Neural cell (in vitro differentiated cells): ENCODE results near the gene SREK1IP1.
A peak's percentile ranks its signal among the peaks of the same experiment; 100 is the strongest.

Experiments used
- CTCF ChIP-seq: fragments of 450-650 bp; IDR thresholded peaks from 2 replicates; pipeline ENCODE4 v1.5.1; 2014; ENCODE audit warnings: antibody characterized with exemption, mild to moderate bottlenecking, moderate library complexity; ENCODE audit not compliant: poor library complexity, severe bottlenecking
- EP300 ChIP-seq: fragments of 450-650 bp; conservative IDR thresholded peaks from 2 replicates; pipeline ENCODE4 v1.6.1; 2014; ENCODE audit warnings: antibody characterized with exemption, mild to moderate bottlenecking, moderate library complexity; ENCODE audit not compliant: poor library complexity, severe bottlenecking
- EZH2 ChIP-seq: fragments of 200-600, 300-800 bp; shearing (Covaris generic), sonication (generic); IDR thresholded peaks from 2 replicates; pipeline ENCODE4 v1.6.1; 2014; ENCODE audit warnings: antibody characterized with exemption, low read length, borderline replicate concordance, mild to moderate bottlenecking; ENCODE audit not compliant: insufficient read depth, poor library complexity, severe bottlenecking
- MXI1 ChIP-seq: fragments of 450-650 bp; conservative IDR thresholded peaks from 2 replicates; pipeline ENCODE4 v1.6.1; 2014; ENCODE audit warnings: antibody characterized with exemption, mild to moderate bottlenecking; ENCODE audit not compliant: poor library complexity, severe bottlenecking
- POLR2AphosphoS5 ChIP-seq: IDR thresholded peaks from 2 replicates; pipeline ENCODE4 v1.6.1; 2012
- SMC3 ChIP-seq: fragments of 450-650 bp; conservative IDR thresholded peaks from 2 replicates; pipeline ENCODE4 v1.6.1; 2014; ENCODE audit warnings: antibody characterized with exemption, mild to moderate bottlenecking, moderate library complexity; ENCODE audit not compliant: poor library complexity
- TAF1 ChIP-seq: IDR thresholded peaks from 2 replicates; pipeline ENCODE4 v1.6.1; 2012; ENCODE audit warnings: low read depth
- TF ChIP-seq, protein P1 (sequence below): IDR thresholded peaks from 2 replicates; pipeline ENCODE4 v1.6.1; 2012; ENCODE audit warnings: borderline replicate concordance

GRCh38 chr5:64759960-64760660 is 8.4 kb downstream of the SREK1IP1 start:
- TF ChIP-seq CTCF (no peak), POLR2AphosphoS5 (no peak), EP300 (peak; percentile 21), EZH2 (no peak), SMC3 (no peak), TAF1 (no peak), MXI1 (no peak)
- TF ChIP-seq, protein P1, sequence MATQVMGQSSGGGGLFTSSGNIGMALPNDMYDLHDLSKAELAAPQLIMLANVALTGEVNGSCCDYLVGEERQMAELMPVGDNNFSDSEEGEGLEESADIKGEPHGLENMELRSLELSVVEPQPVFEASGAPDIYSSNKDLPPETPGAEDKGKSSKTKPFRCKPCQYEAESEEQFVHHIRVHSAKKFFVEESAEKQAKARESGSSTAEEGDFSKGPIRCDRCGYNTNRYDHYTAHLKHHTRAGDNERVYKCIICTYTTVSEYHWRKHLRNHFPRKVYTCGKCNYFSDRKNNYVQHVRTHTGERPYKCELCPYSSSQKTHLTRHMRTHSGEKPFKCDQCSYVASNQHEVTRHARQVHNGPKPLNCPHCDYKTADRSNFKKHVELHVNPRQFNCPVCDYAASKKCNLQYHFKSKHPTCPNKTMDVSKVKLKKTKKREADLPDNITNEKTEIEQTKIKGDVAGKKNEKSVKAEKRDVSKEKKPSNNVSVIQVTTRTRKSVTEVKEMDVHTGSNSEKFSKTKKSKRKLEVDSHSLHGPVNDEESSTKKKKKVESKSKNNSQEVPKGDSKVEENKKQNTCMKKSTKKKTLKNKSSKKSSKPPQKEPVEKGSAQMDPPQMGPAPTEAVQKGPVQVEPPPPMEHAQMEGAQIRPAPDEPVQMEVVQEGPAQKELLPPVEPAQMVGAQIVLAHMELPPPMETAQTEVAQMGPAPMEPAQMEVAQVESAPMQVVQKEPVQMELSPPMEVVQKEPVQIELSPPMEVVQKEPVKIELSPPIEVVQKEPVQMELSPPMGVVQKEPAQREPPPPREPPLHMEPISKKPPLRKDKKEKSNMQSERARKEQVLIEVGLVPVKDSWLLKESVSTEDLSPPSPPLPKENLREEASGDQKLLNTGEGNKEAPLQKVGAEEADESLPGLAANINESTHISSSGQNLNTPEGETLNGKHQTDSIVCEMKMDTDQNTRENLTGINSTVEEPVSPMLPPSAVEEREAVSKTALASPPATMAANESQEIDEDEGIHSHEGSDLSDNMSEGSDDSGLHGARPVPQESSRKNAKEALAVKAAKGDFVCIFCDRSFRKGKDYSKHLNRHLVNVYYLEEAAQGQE: no peak
